NCI-H2107 (cell line): ENCODE results near the gene LPIN1.

Source experiments
- DNase-seq: peaks from one replicate; lab custom pipeline; 2025; lab: John Stamatoyannopoulos, UW

LPIN1 gene

DNA sequence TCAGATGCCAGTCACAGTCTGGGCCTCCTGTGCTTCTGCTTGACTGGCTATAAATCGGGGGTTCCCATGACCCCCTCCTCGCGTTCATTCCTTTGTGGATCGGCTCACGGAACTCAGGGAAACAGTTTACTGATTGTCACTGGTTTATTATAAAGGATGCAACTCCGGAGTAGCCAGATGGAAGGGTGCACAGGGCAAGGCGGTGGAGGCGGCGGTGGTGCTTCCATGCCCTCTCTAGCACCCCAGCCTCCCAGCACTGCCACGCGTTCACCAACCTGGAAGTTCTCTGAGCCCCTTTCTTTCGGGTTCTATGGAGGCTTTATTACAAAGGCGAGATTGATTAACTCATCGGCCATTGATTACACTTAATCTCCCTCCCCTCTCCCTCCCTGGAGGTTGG lies 15.6 kb downstream of the LPIN1 start:
- DNase-seq = no peak

DNA sequence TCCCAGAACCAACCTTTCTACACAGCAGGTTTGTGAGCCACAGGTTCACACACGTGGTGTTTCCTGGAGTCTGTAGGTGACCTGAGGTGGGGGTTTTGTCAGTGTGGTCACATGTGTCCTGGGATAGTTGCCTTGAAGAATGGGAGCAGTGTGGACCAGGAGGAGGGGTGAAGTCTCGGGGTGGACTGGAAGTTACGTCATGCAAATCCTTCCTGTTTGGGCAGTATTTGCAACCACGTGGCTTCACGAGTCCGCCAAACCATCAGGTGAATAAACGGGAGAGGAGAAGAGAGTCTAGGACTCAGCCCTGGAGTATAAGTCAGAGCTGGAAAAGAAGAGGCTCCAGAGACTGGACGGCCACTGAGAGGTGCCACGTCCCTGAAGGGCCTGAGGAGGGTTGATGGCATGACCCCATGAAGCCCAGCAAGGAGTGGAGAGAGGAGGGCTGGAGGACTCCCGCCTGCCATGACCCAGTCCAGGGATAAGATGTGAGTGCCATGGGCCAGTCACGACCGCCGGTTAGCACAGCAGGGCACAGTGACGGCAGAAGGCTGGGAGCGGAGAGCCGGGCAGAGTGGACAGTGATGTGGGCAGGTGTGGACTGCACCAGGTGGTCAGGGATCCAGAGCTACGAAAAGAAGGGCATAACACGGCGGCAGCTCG lies 16.5 kb downstream of the LPIN1 start:
- DNase-seq = no peak

DNA sequence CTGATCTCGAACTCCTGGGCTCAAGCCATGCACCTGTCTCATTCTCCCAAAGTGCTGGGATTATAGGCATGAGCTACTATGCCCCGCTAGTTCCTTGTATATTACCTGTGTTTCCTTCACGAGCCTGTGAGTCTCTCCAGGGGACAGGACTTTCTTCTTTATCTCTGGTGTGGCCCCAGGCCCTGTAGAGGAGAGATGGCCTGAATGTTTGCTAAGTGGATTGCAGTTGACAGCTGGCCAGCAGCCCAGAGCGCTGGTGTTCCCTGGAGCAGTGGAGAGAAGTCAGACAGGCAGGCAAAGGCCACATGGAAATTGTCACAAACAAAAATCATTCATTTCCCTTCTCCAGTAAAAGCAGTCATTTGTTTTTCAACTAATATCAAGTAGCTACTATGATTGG lies 17.9 kb downstream of the LPIN1 start:
- DNase-seq = no peak

DNA sequence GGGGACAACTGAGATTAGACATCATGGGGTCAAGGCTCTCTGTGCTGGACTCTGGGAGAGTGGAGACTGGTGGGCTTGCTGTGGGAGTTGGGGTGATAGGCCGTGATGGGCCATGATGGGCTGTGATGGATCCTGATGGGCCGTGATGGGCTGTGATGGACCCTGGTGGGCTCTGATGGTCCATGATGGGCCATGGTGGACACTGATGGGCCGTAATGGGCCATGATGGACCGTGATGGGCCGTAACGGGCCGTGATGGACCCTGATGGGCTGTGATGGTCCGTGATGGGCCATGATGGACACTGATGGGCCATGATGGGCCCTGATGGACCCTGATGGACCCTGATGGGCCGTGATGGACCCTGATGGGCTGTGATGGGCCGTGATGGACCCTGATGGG lies 18.5 kb downstream of the LPIN1 start:
- no peak for DNase-seq

DNA sequence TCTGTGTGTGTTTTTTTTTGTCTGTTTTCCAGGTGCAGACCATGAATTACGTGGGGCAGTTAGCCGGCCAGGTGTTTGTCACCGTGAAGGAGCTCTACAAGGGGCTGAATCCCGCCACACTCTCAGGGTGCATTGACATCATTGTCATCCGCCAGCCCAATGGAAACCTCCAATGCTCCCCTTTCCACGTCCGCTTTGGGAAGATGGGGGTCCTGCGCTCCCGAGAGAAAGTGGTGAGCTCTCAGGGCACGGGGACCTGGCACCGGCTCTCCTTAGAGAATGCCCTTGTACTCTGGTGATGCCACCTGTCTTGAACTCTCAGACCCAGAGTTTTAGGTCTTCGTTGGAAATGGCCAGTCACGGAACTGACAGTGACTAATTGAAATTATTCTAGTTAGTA lies 19.1 kb downstream of the LPIN1 start:
- no peak for DNase-seq

DNA sequence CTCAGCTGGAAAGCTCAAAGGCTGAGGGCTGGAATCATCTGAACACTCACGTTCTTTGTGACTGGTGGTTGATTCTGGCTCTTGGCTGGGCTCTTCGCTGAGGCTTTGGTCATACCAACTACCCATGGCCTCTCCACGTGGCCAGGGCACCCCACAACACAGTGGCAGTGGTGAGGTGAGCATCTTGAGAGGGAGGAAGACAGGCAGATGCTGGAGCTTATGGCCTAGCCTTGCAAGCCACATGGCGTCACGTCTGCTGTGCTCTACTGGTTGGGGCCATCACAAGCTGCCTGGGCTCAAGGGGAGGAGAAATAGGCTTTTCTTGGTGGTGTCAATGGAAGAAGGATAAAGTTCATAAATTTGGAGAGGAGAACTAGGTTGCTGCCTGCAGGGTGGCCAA lies 19.6 kb downstream of the LPIN1 start:
- no peak for DNase-seq

DNA sequence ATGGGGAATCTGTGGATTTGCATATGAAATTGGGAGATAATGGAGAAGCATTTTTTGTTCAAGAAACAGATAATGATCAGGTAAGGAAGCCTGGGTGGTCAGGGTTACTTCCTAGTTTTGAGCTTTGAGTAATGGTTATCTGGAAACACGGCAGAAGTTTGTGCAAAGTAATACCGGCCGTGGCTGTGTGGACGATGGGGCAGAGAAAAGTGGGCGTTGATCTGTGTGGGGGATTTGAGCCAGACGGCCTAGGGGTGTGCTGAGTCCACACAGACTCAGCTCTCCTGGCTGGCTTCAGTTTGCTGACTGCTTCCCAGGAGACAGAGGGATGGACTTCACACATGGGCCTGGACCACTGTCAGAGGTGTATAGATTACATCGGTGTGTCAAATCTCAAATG lies 21.3 kb downstream of the LPIN1 start:
- no peak for DNase-seq

DNA sequence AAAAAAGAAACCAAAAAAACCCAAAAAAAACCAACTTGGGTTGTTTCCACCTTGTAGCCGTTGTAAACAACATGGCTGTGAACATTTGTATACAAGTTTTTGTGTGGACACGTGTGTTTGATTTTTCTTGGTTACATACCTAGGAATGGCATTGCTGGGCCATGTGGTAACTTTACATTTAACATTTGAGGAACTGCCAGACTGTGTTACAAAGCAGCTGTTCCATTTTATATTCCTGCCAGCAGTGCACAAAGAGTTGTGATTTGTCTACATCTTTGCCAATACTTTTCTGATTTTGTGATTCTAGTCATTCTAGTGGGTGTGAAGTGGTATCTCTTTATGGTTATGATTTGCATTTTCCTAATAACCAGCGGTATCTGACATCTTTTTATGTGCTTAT lies 22.5 kb downstream of the LPIN1 start:
- no peak for DNase-seq

DNA sequence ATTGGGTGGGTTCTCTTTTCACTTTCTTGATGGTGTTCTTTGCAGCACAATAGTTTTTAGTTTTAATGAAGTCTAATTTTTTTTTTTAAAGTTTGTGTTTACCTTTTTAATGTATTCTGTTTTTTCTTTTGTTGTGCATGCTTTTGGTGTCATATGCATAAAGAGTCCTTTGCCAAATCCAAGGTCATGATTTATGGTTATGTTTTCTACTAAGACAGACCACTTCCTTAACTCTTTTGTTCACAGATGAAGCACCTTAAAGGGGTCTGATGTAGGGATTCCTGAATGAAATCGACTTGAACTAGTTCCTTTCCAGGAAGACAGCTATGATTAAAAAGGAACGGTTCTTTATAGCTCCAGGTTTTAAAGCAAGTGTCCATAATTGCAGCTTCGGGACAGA lies 23.1 kb downstream of the LPIN1 start:
- DNase-seq = no peak

DNA sequence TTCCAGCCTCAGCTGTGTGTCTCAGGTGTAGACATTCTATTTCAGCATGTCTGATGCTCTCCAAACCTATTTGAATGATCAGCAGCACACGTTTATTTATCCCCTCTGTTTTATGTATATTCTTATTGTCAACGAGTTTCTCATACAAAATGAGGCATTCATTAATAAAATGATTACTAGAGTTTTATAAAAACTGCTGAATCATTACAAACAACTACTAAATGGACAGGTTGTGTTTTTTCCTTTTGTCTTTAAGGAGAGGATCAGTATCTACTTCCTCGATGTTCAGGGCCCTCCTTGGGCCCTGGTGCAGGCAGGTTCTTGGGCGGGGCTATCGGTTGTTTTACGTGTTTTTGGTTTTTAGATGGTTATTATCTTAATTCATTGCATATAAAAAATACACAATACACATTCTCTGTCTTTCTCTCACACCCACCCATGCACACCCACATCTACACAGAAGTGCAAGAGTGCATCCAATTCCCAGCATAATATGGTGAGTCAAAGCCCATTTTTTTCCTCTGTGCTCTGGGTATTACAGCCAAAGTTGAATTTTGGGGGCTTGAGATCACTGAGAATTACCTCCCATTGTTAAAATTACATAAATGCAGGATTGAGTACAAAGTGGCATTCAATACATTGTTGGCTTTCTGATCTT lies 24.2 kb downstream of the LPIN1 start:
- no peak for DNase-seq

DNA sequence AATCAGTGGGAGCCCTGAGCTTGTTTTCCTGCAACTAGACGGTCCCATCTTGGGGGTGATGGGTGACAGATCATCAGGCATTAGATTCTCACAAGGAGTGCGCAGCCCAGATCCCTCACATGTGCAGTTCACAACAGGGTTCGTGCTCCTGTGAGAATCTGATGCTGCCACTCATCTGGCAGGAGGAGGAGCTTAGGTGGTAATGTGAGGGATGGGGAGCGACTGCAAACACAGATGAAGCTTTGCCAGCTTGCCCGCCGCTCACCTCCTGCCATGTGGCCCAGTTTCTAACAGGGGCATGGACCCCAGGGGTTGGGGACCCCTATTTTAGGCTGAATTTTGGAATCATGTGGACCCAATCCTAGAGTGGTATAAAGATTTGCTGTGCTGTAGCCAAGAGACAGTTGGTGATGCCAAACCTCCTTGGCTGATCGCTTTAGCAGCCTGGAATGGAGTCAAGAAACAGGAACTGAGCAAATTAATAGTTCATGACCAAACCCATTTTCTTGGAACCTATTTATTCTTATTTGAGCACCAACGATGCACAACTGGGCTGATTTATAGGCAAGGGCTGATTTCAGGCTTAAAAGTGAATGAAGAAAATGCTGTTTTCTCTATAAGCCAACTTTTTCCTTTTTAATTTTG lies 25.7 kb downstream of the LPIN1 start:
- DNase-seq = no peak

DNA sequence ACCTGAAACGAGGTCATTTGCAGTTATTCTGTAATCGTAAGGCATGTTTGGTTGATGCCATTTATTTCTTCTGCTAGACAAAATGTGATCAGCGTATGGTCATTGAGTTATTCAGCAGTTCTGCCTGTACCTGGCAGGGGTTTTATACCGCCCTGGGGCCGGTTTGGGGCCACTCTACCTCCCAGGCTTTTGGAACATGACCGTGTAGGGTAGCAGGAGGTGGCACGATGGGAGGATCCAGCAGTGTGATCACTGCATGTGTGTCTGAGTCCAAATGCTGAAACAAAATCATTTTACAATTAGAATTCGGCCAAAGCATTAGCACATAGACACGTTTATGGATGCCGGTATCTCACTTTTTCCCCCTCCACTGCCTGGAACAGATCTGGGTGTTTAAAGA lies 26.7 kb downstream of the LPIN1 start:
- DNase-seq = no peak

DNA sequence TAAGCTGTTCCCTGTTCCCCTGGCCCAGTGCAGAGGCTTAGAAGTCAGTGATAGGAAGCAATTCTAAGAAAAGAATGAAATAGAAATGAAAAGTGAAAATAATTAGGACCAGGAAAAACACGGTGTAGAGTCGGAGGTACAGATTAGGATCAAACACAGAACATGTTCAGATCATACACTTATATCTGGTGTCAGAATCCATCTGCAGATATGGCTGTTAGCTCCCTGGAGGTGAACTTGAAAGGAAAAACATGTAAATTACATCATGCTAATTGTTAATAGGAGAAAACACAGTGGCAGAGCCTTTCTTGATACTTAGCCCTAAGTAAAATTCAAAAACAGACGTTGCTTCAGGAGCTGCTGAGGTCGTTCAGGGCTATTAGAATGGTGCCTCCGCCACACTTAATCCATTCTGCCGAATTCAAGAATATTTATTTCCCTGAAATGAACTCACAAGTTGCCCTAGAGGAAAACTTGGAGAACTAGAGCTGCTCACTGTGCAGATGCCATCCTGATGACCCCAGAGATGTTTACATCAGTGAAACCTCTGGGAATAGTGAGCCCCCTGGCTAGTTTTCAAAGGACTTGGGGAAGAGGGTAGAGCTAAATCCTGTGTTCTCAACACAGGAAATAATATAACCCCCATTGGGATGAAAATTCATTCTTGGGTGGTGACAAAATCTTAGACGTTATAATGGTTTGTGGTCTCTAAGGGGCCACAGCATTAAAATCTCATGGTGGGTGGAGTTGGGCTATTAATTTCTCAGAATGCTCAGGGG lies 27.5 kb downstream of the LPIN1 start:
- no peak for DNase-seq

DNA sequence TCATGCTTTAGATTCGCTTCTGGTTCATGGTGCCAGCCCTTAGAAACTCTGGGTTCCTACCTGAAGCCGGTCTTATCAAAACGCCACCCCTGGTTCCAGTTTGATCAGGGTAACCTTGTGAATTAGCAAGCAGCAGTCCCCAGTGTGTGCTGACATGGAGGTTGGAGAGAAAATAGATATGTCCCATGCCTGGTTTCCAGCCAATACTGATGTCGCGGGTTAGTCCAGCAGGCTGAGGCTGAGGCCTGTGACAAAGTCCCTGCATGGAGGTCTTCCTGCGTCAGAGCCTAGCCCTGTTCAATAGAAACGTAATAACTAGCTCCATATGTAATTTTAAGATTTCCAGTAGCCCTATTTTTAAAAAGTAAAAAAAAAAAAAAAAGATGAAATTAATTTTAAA lies 28.2 kb downstream of the LPIN1 start:
- no peak for DNase-seq

DNA sequence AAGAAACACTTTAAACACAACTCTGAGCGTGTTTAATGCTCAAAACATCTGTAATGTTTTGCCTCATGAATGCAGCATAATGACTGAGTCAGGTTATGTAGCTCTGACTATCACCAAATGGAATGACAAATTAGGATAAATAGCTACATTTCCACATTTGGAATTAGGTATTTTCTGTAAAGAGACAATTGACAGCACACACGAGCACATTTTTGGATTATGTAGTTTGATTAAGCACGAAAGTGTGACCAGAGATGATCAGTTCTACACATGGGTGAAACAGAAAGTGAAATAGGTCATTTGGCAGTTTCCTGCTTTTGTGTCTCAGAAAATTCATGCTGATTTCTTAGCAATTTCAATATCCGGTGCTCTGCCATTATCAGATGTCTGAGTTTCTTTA lies 29.0 kb downstream of the LPIN1 start:
- no peak for DNase-seq

DNA sequence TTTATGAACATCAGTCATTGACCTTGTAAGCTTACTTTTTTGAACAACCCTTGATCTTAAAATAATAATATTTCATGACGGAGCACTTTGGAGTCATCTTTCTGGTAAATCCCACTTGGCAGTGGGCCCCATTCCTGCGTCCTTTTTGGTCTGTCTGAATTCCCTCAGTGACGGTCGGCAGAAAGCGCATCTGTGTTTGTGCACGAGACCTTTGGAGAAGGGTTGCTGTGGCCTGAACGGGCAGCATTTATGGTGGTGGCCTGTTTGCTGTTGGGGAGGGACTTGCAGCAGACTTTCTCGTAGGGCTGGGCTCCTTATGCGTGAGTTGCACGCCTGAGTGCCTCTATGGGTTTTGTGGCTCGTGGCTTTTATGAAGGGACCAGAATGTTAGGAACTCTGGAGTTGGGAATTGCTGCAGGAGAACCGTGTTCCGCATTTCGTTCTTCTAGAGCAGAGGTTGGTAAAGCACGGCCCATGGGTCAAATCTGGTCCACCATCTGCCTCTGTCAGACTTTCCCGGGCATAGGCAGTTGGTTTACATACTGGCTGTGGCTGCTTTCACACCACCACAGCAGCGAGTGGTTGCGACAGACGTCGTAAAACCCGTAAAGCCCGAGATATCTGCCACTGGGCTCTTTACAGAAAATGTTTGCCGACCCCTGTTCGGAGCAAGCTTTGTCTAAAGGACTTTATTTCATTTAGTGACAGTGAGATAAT lies 30.8 kb downstream of the LPIN1 start:
- no peak for DNase-seq

DNA sequence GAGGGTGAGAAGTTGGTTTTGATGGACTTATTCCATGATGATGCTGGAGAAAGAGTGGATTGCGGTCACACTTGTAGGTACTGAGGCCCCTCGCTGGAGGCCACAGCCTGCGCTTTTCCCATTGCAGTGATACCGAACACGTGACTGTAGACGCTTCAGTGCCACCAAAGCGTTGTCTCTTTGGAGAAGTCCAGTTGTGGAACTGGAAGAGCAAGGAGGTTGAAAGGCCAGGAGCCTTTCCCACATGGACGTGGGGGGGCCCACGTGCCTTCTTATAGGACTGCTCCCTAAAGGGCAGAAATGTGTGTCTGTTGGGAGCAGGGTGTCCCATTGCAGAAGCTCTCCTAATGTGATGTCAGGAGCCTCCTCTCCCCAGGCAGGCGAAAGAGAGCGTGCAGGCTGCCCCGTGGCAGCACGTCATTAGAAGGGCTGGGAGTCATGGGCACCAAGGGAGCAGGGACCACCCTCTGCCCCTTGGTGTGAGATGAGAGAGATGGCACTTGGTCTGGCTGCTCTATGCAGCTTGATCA lies 31.5 kb downstream of the LPIN1 start:
- DNase-seq = no peak

DNA sequence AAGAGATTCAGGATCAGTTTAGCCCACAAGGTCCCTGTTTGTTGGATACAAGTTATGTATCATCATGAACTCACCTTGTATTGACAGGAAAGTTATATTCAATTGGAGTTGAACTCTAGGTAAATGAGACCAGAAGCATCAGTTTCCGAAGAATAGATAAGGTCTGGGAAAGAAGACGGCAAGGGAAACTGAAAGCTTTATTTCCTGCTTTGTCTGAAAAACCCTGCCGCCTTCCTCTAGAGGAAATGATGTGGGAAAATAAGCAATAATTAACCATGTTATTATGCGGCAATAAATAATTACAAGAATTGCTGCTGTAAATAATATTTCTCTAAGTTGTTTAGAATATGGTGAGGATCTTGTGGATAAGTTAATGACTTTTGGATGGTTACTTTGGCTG lies 32.0 kb downstream of the LPIN1 start:
- DNase-seq = no peak

DNA sequence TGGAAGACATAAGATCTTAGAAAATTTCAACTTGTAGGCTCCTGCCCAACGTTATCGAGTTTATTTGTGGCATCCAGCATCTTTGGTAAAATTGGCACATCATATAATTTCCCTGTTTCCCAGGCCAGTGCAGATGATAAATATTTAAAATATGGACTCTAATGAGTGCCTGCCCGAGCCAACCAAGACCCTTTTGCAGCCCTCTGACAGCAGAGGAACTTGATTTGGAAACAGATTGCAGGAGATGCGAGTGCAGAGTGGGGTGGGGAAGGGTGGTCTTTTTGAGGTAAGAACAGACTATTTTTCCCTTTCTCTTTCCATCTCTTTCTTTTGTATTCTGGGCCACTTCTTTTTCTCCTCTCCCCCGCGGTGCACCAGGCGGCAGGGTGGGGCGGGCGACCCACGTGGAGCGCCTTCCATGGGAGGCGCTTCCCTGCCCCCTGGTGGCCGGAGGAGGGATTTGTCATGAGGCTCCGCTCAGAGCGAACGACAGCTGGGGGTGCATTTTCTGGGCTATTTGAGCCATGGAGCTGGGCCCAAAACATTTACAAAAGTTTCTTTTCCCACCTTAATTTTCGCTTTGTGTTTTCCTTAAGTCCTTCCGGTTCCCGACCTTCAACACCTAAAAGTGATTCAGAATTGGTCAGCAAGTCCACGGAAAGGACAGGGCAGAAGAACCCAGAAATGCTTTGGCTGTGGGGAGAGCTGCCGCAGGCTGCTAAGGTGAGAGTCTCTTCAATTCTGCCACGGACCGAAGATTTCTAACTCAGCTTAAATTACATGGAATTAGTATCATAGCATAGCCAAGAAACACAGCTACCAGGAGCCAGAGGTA lies 32.7 kb downstream of the LPIN1 start:
- DNase-seq = peak; percentile 36

DNA sequence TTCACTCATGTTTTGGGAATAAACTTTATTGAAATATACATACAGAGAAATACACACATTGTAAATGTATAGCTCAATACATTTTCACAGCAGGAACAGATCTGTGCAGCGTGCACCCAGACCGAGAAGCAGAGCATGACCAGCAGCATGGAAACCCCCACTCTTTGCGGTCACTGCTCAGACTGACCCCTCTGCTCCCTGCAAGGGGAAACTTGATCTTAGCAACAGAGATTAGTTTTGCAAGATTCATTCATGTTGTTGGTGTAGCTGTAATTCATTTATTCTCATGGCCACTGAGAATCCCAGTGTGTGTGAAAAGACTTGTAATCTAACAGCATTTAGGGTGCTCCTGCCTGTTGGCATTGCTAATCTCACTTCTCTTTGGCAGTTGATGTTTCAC lies 35.2 kb downstream of the LPIN1 start:
- DNase-seq = no peak

DNA sequence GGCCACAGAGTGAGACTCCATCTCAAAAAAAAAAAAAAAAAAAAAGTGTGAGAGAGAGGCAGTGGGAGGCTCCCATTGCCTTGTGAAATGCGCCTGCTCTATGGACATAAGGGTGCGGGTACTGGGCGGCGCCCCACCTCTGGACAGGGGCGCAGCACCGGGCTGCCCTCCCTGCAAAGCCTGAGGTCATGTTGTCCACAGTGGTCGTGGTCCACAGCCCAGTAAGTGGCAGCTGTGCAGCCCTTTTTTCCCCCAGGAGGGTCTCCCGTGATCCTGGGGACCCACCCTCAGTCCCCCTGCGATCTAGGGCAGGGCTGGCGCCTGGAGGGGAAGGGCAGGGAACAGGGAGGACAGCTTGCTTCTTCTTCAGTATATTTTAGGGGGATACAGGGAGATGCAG lies 37.8 kb downstream of the LPIN1 start:
- no peak for DNase-seq
